ENCODE data around the gene RGS17. TPM values are rescaled to one million over a fixed set of nuclear protein-coding genes. Genes with fewer than 3 reads are reported as not detected.

RGS17 gene
- total and polyA plus RNA-seq, 10 of the 15 experiments (the other 5 are each of a cell fraction or from before 2014, with no cell fraction given): 0.06 to 0.29 (median 0.14) TPM; not detected in 4

DNA sequence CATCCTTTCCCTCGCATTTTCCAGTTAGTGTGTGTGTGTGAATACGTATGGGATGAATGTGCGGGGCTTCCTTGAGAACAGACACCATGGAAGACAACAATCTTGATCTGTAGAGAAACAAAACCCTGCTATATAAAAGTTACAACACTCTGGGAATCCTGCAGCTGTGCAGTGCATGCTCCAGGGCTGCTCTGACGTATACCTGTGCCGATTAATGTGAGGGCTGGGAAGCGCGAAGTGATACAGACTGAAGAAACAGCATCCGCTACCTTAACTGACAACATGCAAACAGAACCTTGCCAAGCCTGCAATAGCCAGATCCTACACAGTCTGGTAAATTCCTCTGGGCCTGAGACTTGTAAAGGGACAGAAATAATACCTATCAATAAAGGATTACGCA, 96.9 kb downstream of the RGS17 start (continued):
- TF ChIP-seq, protein P1, sequence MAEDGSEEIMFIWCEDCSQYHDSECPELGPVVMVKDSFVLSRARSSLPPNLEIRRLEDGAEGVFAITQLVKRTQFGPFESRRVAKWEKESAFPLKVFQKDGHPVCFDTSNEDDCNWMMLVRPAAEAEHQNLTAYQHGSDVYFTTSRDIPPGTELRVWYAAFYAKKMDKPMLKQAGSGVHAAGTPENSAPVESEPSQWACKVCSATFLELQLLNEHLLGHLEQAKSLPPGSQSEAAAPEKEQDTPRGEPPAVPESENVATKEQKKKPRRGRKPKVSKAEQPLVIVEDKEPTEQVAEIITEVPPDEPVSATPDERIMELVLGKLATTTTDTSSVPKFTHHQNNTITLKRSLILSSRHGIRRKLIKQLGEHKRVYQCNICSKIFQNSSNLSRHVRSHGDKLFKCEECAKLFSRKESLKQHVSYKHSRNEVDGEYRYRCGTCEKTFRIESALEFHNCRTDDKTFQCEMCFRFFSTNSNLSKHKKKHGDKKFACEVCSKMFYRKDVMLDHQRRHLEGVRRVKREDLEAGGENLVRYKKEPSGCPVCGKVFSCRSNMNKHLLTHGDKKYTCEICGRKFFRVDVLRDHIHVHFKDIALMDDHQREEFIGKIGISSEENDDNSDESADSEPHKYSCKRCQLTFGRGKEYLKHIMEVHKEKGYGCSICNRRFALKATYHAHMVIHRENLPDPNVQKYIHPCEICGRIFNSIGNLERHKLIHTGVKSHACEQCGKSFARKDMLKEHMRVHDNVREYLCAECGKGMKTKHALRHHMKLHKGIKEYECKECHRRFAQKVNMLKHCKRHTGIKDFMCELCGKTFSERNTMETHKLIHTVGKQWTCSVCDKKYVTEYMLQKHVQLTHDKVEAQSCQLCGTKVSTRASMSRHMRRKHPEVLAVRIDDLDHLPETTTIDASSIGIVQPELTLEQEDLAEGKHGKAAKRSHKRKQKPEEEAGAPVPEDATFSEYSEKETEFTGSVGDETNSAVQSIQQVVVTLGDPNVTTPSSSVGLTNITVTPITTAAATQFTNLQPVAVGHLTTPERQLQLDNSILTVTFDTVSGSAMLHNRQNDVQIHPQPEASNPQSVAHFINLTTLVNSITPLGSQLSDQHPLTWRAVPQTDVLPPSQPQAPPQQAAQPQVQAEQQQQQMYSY (CRISPR knock-in tag; IDR thresholded peaks at IDR 0.05): no peak
- TF ChIP-seq RB1 (IDR thresholded peaks at IDR 0.05; ENCODE audit: borderline replicate concordance) (no peak), MTA3 (IDR thresholded peaks at IDR 0.05; ENCODE audit: borderline replicate concordance, low read length) (no peak), LARP7 (IDR thresholded peaks at IDR 0.05) (no peak), ZNF384 (IDR thresholded peaks at IDR 0.05; ENCODE audit: borderline replicate concordance, low read depth, low read length) (no peak)
- TF ChIP-seq, protein P2, sequence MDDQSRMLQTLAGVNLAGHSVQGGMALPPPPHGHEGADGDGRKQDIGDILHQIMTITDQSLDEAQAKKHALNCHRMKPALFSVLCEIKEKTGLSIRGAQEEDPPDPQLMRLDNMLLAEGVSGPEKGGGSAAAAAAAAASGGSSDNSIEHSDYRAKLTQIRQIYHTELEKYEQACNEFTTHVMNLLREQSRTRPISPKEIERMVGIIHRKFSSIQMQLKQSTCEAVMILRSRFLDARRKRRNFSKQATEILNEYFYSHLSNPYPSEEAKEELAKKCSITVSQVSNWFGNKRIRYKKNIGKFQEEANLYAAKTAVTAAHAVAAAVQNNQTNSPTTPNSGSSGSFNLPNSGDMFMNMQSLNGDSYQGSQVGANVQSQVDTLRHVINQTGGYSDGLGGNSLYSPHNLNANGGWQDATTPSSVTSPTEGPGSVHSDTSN (IDR thresholded peaks at IDR 0.05; ENCODE audit: insufficient replicate concordance, low read depth, low read length): no peak
